WTC11 (cell line): ENCODE measurements around the gene MARCO. TPM values are rescaled to one million over a fixed set of nuclear protein-coding genes. Genes with fewer than 3 reads are reported as not detected.

Experiments
- ATAC-seq: fragments of 200-7000 bp; cut with Tn5 transposase; 2 replicates; pipeline ENCODE4 v1.10.0; 2021; ENCODE audit warnings: mild to moderate bottlenecking, moderate library complexity
- CTCF ChIA-PET: fragments of 300-600 bp; sonication (Branson Sonifier 250); formaldehyde crosslinking; loops from one replicate; lab custom pipeline; 2021; ENCODE audit warnings: antibody characterized with exemption; lab: Charles Lee
- POLR2A ChIA-PET: fragments of 350-600 bp; sonication (Branson Sonifier 250); formaldehyde crosslinking; loops from one replicate; lab custom pipeline; 2021; ENCODE audit warnings: antibody characterized with exemption; lab: Charles Lee
- DNase-seq: peaks from one replicate; pipeline ENCODE4 v3.0.0; 2021; ENCODE audit warnings: low spot score
- H3K27ac Mint-ChIP-seq: 2 replicates; pipeline ENCODE4 v1.8.0; 2021; ENCODE audit warnings: mixed read lengths
- H3K27me3 Mint-ChIP-seq: 2 replicates; pipeline ENCODE4 v1.8.0; 2021; ENCODE audit warnings: low read depth, mild to moderate bottlenecking, moderate library complexity, mixed read lengths
- H3K36me3 Mint-ChIP-seq: 2 replicates; pipeline ENCODE4 v1.8.0; 2021; ENCODE audit warnings: mixed read lengths
- H3K4me1 Mint-ChIP-seq: 2 replicates; pipeline ENCODE4 v1.8.0; 2022; ENCODE audit warnings: mixed read lengths
- H3K4me3 Mint-ChIP-seq: 2 replicates; pipeline ENCODE4 v1.8.0; 2021; ENCODE audit warnings: mild to moderate bottlenecking, moderate library complexity, mixed read lengths
- H3K9me3 Mint-ChIP-seq: 2 replicates; pipeline ENCODE4 v1.8.0; 2021; ENCODE audit warnings: mixed read lengths
- CREM ChIP-seq: sonication (generic); formaldehyde crosslinking; IDR thresholded peaks from 2 replicates; pipeline ENCODE4 v1.8.1; 2022; ENCODE audit warnings: mild to moderate bottlenecking, missing genetic modification reagents, moderate library complexity
- HMGA2 ChIP-seq: fragments of 250-450 bp; sonication (Bioruptor Pico); IDR thresholded peaks from 2 replicates; pipeline ENCODE4 v1.4.0; 2021; ENCODE audit warnings: mild to moderate bottlenecking, moderate library complexity
- KAT7 ChIP-seq: sonication (generic); formaldehyde crosslinking; IDR thresholded peaks from 2 replicates; pipeline ENCODE4 v1.8.1; 2023; ENCODE audit warnings: missing genetic modification reagents, mild to moderate bottlenecking, borderline replicate concordance
- NFE2L1 ChIP-seq: sonication (generic); formaldehyde crosslinking; IDR thresholded peaks from 2 replicates; pipeline ENCODE4 v1.8.1; 2023; ENCODE audit warnings: missing genetic modification reagents
- NR1H2 ChIP-seq: sonication (generic); formaldehyde crosslinking; IDR thresholded peaks from 2 replicates; pipeline ENCODE4 v1.9.0; 2021; ENCODE audit warnings: mild to moderate bottlenecking, moderate library complexity, missing genetic modification reagents
- SOX15 ChIP-seq: fragments of 250-450 bp; sonication (Bioruptor Pico); IDR thresholded peaks from 2 replicates; pipeline ENCODE4 v1.9.0; 2021; ENCODE audit warnings: mild to moderate bottlenecking
- ZBTB21 ChIP-seq: sonication (generic); formaldehyde crosslinking; IDR thresholded peaks from 2 replicates; pipeline ENCODE4 v1.8.1; 2023; ENCODE audit warnings: mild to moderate bottlenecking, missing genetic modification reagents, borderline replicate concordance
- ZNF138 ChIP-seq: sonication (generic); formaldehyde crosslinking; conservative IDR thresholded peaks from 2 replicates; pipeline ENCODE4 v1.8.1; 2022; ENCODE audit warnings: mild to moderate bottlenecking, moderate library complexity, missing genetic modification reagents
- total RNA-seq: library from RNA; stranded (reverse); gene quantifications from 3 replicates; pipeline ENCODE4 v1.2.3, GENCODE V29; 2021
- TF ChIP-seq, protein P1 (sequence below): sonication (generic); formaldehyde crosslinking; IDR thresholded peaks from 2 replicates; pipeline ENCODE4 v1.8.1; 2023; ENCODE audit warnings: mild to moderate bottlenecking, missing genetic modification reagents
- TF ChIP-seq, protein P2 (sequence below): sonication (generic); formaldehyde crosslinking; IDR thresholded peaks from 2 replicates; pipeline ENCODE4 v1.8.0; 2023; ENCODE audit warnings: mild to moderate bottlenecking, missing genetic modification reagents
- TF ChIP-seq, protein P3 (sequence below): sonication (generic); formaldehyde crosslinking; IDR thresholded peaks from 2 replicates; pipeline ENCODE4 v1.8.1; 2022; ENCODE audit warnings: missing genetic modification reagents, borderline replicate concordance
- TF ChIP-seq, protein P4 (sequence below): sonication (generic); formaldehyde crosslinking; IDR thresholded peaks from 2 replicates; pipeline ENCODE4 v1.8.1; 2023; ENCODE audit warnings: mild to moderate bottlenecking, missing genetic modification reagents

Gene MARCO
- total RNA-seq, 1 experiment from 2014 or later, result 0.11 TPM

DNA sequence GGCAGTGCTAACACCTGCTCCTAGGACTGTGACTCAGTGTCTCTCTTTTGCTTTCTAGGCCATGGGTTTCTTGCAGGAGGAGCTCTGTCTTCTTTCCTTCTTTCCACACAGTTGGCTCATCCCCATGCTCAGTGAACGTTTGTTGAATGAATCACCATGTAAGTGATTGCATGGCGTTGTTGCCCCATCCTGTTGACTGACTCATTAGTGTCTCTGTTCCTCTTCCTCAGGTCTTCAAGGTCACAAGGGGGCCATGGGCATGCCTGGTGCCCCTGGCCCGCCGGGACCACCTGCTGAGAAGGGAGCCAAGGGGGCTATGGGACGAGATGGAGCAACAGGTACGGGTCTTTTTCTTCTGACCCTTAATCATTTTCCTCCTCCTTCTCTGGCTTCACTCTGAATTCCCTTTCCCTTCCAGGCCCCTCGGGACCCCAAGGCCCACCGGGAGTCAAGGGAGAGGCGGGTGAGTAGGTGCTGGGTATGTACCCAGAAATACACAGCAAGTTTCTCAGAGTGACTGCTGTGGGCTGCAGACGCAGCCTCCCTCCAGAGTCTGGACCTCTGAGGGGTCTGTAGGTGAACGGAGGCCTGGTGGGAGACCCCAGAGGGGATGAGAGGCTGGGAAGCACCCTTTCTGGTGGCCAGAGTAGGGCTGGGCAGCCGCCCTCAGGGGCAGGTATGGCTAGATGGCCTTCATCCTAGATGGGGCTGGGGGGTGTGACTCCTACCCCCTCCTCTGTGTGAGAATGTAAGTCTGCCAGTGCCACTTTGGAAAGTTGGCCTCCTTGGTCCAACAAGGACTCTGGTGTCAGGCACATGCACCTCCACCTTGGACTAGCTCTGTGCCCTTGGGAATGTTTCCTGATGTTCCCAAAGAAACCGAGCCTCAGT is 32.4 kb downstream of the MARCO start (continued):
- TF ChIP-seq, protein P1, sequence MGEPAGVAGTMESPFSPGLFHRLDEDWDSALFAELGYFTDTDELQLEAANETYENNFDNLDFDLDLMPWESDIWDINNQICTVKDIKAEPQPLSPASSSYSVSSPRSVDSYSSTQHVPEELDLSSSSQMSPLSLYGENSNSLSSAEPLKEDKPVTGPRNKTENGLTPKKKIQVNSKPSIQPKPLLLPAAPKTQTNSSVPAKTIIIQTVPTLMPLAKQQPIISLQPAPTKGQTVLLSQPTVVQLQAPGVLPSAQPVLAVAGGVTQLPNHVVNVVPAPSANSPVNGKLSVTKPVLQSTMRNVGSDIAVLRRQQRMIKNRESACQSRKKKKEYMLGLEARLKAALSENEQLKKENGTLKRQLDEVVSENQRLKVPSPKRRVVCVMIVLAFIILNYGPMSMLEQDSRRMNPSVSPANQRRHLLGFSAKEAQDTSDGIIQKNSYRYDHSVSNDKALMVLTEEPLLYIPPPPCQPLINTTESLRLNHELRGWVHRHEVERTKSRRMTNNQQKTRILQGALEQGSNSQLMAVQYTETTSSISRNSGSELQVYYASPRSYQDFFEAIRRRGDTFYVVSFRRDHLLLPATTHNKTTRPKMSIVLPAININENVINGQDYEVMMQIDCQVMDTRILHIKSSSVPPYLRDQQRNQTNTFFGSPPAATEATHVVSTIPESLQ (CRISPR knock-in tag), result no peak
- TF ChIP-seq, all 79 proteins: peak for 0

DNA sequence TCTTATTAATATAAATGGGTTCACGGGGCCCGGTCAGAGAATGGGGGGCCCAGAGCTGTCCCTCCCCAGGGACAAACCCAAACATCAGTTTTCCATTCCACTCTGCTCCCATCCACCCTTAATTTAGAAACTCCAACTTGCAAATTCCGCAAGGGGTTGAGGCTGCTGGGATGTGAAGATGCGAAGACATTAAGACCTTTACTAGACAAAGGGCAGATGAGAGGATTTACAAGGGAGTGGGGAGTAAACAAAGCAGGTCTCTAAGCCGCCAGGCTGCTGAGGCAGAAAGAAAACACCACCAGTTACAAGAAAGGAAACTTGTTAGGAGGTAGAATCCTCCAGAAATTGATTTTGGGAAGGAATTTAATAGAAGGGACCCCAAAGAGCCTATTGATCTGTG is 33.1 kb downstream of the MARCO start:
- peaks cover 10% of the 10 kb centered on the region for H3K9me3 Mint-ChIP-seq
- peaks cover 58% of the 10 kb centered on the region for H3K27me3 Mint-ChIP-seq
- no peaks in the 10 kb centered on the region for H3K4me1 Mint-ChIP-seq
- no peaks in the 10 kb centered on the region for H3K36me3 Mint-ChIP-seq
- no peak overlapping the region for H3K27ac Mint-ChIP-seq
- TF ChIP-seq KAT7 (no peak), HMGA2 (no peak), ZBTB21 (CRISPR knock-in tag) (no peak), ZNF138 (CRISPR knock-in tag) (no peak), NFE2L1 (no peak), NR1H2 (CRISPR knock-in tag) (no peak)
- TF ChIP-seq, protein P1 (CRISPR knock-in tag), result no peak
- TF ChIP-seq, protein P2, sequence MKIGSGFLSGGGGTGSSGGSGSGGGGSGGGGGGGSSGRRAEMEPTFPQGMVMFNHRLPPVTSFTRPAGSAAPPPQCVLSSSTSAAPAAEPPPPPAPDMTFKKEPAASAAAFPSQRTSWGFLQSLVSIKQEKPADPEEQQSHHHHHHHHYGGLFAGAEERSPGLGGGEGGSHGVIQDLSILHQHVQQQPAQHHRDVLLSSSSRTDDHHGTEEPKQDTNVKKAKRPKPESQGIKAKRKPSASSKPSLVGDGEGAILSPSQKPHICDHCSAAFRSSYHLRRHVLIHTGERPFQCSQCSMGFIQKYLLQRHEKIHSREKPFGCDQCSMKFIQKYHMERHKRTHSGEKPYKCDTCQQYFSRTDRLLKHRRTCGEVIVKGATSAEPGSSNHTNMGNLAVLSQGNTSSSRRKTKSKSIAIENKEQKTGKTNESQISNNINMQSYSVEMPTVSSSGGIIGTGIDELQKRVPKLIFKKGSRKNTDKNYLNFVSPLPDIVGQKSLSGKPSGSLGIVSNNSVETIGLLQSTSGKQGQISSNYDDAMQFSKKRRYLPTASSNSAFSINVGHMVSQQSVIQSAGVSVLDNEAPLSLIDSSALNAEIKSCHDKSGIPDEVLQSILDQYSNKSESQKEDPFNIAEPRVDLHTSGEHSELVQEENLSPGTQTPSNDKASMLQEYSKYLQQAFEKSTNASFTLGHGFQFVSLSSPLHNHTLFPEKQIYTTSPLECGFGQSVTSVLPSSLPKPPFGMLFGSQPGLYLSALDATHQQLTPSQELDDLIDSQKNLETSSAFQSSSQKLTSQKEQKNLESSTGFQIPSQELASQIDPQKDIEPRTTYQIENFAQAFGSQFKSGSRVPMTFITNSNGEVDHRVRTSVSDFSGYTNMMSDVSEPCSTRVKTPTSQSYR (CRISPR knock-in tag), result no peak
- TF ChIP-seq, protein P3, sequence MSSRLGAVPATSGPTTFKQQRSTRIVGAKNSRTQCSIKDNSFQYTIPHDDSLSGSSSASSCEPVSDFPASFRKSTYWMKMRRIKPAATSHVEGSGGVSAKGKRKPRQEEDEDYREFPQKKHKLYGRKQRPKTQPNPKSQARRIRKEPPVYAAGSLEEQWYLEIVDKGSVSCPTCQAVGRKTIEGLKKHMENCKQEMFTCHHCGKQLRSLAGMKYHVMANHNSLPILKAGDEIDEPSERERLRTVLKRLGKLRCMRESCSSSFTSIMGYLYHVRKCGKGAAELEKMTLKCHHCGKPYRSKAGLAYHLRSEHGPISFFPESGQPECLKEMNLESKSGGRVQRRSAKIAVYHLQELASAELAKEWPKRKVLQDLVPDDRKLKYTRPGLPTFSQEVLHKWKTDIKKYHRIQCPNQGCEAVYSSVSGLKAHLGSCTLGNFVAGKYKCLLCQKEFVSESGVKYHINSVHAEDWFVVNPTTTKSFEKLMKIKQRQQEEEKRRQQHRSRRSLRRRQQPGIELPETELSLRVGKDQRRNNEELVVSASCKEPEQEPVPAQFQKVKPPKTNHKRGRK (CRISPR knock-in tag), result no peak
- TF ChIP-seq, protein P4, sequence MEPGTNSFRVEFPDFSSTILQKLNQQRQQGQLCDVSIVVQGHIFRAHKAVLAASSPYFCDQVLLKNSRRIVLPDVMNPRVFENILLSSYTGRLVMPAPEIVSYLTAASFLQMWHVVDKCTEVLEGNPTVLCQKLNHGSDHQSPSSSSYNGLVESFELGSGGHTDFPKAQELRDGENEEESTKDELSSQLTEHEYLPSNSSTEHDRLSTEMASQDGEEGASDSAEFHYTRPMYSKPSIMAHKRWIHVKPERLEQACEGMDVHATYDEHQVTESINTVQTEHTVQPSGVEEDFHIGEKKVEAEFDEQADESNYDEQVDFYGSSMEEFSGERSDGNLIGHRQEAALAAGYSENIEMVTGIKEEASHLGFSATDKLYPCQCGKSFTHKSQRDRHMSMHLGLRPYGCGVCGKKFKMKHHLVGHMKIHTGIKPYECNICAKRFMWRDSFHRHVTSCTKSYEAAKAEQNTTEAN (CRISPR knock-in tag), result no peak
- POLR2A ChIA-PET, result no interaction called here
- no peak for DNase-seq
- no peak overlapping the region for H3K4me3 Mint-ChIP-seq
- CTCF ChIA-PET, result no interaction called here
- no peak for ATAC-seq

DNA sequence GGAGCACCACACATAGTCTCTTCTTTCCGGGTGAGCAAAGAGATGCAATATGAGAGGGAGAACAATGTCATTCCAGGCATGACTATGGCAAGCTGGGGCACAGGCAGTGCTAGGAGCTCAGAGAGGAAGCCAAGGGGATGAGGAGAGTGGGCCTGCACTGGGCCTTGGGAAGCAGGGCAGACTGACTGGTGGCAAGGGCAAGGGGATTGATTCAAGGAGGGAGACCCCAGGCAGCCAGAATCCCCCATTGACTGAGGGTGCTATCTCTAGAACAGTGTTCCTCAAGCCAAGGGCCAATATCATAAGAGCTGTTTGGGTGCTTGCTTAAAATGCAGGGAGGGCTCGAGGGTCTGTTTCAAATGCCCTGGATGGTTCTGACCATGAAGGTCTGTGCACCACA is 36.1 kb downstream of the MARCO start:
- H3K36me3 Mint-ChIP-seq, result no peaks in the 10 kb centered on the region
- POLR2A ChIA-PET, result no interaction called here
- H3K27me3 Mint-ChIP-seq, result peaks cover 51% of the 10 kb centered on the region
- DNase-seq (no peak), ATAC-seq (no peak)
- H3K27ac Mint-ChIP-seq, result no peak overlapping the region
- no peak overlapping the region for H3K4me3 Mint-ChIP-seq
- H3K4me1 Mint-ChIP-seq, result no peaks in the 10 kb centered on the region
- H3K9me3 Mint-ChIP-seq, result peaks cover 10% of the 10 kb centered on the region
- no peak for TF ChIP-seq ZNF138 (CRISPR knock-in tag)
- TF ChIP-seq NR1H2 (CRISPR knock-in tag), result no peak
- no peak for TF ChIP-seq CREM (CRISPR knock-in tag)
- TF ChIP-seq SOX15 (CRISPR knock-in tag), result no peak
- CTCF ChIA-PET, result interaction anchor here (0.6 kb wide), 1 partner anchor 96 kb away, joined by 3 read pairs; no protein-coding TSS in a partner anchor
